Skeletal muscle satellite cell (primary cell): ENCODE data around the gene AFAP1L2. TPM values are rescaled to one million over a fixed set of nuclear protein-coding genes. Genes with fewer than 3 reads are reported as not detected.

Experiments used
- H3K27me3 ChIP-seq: 2 replicates; pipeline ENCODE4 v1.7.0; 2013; ENCODE audit warnings: low read length; ENCODE audit not compliant: control insufficient read depth, insufficient read depth
- H3K36me3 ChIP-seq: 2 replicates; pipeline ENCODE4 v1.7.0; 2013; ENCODE audit warnings: mild to moderate bottlenecking, control low read depth, low read length; ENCODE audit not compliant: insufficient read depth
- H3K4me1 ChIP-seq: 2 replicates; pipeline ENCODE4 v1.7.0; 2013; ENCODE audit warnings: low read length; ENCODE audit not compliant: control insufficient read depth, insufficient read depth
- H3K4me2 ChIP-seq: 2 replicates; pipeline ENCODE4 v1.7.0; 2013; ENCODE audit warnings: mild to moderate bottlenecking, low read length
- H3K4me3 ChIP-seq: 2 replicates; pipeline ENCODE4 v1.7.0; 2013; ENCODE audit warnings: low read length
- H3K9ac ChIP-seq: 2 replicates; pipeline ENCODE4 v1.7.0; 2013; ENCODE audit warnings: mild to moderate bottlenecking, low read depth, low read length, moderate library complexity
- H3K9me3 ChIP-seq: replicated peaks from 2 replicates; pipeline ENCODE4 v1.7.0; 2013; ENCODE audit warnings: mild to moderate bottlenecking, control low read depth, low read length
- total RNA-seq: library from RNA; depleted of rRNA; stranded (reverse); fragments of >200 nt; gene quantifications from 2 replicates; pipeline ENCODE4 v1.2.3, GENCODE V29; 2012; rRNA removed

The AFAP1L2 gene, protein sequence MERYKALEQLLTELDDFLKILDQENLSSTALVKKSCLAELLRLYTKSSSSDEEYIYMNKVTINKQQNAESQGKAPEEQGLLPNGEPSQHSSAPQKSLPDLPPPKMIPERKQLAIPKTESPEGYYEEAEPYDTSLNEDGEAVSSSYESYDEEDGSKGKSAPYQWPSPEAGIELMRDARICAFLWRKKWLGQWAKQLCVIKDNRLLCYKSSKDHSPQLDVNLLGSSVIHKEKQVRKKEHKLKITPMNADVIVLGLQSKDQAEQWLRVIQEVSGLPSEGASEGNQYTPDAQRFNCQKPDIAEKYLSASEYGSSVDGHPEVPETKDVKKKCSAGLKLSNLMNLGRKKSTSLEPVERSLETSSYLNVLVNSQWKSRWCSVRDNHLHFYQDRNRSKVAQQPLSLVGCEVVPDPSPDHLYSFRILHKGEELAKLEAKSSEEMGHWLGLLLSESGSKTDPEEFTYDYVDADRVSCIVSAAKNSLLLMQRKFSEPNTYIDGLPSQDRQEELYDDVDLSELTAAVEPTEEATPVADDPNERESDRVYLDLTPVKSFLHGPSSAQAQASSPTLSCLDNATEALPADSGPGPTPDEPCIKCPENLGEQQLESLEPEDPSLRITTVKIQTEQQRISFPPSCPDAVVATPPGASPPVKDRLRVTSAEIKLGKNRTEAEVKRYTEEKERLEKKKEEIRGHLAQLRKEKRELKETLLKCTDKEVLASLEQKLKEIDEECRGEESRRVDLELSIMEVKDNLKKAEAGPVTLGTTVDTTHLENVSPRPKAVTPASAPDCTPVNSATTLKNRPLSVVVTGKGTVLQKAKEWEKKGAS
- not detected in 2 replicates for total RNA-seq

DNA sequence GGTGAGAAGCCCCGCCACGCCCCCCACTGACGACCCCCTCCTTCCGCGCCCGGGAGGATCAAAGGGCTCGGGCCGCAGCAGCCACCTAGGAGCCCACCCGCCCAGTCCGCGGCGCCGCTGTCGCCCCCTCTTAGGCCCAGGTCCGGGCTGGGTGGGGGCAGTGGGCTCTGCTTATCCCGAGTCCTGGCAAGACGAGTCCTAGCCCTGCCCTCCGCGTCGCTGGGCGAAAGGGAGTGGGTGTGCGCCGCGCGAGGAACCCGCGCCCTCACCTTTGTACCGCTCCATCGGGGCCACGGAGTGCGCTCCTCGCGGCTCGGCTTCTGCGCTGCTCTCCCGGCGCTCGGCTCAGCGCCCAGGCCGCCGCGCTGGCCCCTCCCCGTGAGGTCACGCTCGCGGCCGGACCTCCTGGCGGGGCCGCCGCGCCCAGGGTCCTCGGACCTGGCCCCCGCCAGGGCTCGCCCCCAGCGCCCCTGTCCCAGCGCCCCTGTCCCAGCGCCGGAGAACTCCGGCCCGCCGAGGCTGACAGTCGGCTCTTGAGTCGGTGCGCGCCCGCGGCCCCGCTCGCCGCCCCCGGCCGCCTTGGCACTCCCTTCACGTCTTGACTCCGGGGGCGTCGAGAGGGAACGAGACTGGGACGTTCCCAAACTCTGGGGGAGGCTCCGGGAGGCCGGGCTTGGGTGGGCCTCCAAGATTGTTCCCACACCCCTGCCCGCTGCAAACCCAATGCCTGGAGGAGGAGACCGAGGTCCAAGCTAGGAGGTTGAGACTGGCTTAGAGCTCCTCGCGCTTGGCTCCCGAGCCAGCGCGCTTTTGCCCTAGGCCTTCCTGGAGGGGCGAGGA is at the start of gene AFAP1L2:
AFAP1L2 (minus strand) TSS at position 332 of the 840 bp plus-strand sequence; CDS start at position 285, 47 bp downstream.
- H3K36me3 ChIP-seq: no peaks in the 10 kb centered on the region
- H3K27me3 ChIP-seq: peaks cover 75% of the 10 kb centered on the region
- no peak within 1 kb of the TSS for H3K9ac ChIP-seq
- peak within 1 kb of the TSS; percentile 67 for H3K4me2 ChIP-seq
- H3K4me1 ChIP-seq: peaks cover 8% of the 10 kb centered on the region
- peak within 1 kb of the TSS; percentile 56 for H3K4me3 ChIP-seq
- H3K9me3 ChIP-seq: no peaks in the 10 kb centered on the region

DNA sequence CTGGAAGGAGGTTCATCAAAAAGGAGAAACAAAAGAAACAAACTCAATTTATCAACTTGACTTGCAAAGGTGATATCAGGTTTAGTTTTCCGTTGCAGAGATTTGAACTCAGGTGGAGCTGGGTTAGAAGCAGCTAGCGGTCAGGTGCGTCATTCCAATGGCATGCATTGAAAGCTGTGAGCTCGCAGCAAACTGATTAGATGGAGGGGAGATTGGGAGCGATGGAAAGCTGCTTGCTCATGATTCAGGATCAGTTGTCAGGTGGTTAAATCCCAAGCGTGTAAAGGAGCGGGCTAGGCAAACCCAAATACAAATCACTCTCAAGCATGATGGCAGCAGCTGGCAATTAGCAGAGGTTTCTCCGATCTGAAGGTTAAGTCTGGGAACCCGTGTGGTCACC is 49.3 kb upstream of the AFAP1L2 start:
- no peaks in the 10 kb centered on the region for H3K9me3 ChIP-seq
- H3K27me3 ChIP-seq: no peaks in the 10 kb centered on the region
- no peaks in the 10 kb centered on the region for H3K36me3 ChIP-seq
- H3K9ac ChIP-seq: no peak overlapping the region
- H3K4me3 ChIP-seq: no peak overlapping the region
- H3K4me1 ChIP-seq: no peaks in the 10 kb centered on the region
- no peak overlapping the region for H3K4me2 ChIP-seq

DNA sequence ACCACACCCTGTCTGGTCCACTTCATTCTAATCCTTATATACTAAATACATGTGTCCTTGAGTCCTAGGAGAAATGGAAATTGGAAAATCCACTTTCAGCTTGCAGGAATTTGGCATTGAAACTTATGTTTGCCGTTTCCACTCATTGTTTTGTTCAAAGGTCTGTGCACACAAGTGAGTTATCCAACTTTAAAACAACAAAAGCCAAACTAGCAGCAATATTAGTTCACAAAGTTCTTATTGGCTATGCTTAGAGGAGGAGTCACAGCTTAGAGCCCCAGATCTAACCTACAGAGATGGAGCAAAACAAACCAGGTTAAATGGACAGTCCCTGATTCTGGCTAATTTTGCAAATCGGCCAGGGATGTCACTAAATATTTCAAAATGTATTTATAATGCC is 44.6 kb upstream of the AFAP1L2 start:
- H3K9me3 ChIP-seq: no peaks in the 10 kb centered on the region
- no peaks in the 10 kb centered on the region for H3K27me3 ChIP-seq
- H3K9ac ChIP-seq: no peak overlapping the region
- H3K4me3 ChIP-seq: no peak overlapping the region
- no peak overlapping the region for H3K4me2 ChIP-seq
- no peaks in the 10 kb centered on the region for H3K4me1 ChIP-seq
- no peaks in the 10 kb centered on the region for H3K36me3 ChIP-seq

DNA sequence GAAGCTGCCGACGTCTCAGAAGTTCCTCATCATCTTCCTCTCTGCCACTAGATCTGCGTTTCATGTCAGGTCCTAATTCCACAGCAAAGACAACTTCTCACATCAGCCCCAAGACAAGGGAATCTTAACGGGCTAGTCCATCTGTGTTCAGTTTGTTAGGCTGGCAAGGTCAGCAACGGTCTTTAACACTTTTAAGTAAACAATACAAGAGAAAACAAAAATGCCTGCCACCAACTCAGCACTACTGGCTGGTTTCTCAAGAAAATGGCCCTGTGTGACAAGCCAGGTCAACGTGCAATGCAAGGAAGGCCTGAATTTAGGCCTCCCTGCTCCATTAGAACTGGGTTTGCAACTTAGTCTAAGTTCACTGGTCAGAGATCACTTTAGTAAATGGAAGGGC is 41.0 kb upstream of the AFAP1L2 start:
- no peak overlapping the region for H3K4me2 ChIP-seq
- no peaks in the 10 kb centered on the region for H3K36me3 ChIP-seq
- no peaks in the 10 kb centered on the region for H3K9me3 ChIP-seq
- H3K4me3 ChIP-seq: no peak overlapping the region
- no peaks in the 10 kb centered on the region for H3K27me3 ChIP-seq
- no peaks in the 10 kb centered on the region for H3K4me1 ChIP-seq
- H3K9ac ChIP-seq: no peak overlapping the region

DNA sequence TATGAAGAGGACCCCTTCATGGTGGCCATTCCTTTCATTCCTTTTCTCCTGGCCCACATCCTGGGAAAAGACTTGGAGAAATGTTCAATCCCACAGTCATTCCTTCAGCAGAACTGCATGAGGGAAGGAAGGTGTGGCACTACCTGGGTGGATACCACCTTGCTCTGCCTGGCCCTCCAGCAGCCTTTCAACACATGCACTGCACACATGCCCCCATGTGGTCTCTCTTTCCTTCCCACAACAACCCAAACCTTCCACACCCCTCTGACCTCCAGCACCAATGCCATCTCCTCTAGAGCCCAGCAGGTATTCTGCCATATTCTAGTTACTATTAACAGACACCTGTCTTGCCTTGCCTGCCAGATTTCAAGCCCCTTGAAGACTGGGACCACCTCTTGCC is 40.5 kb upstream of the AFAP1L2 start:
- Histone ChIP-seq H3K36me3 (no peaks in the 10 kb centered on the region), H3K4me1 (no peaks in the 10 kb centered on the region)

DNA sequence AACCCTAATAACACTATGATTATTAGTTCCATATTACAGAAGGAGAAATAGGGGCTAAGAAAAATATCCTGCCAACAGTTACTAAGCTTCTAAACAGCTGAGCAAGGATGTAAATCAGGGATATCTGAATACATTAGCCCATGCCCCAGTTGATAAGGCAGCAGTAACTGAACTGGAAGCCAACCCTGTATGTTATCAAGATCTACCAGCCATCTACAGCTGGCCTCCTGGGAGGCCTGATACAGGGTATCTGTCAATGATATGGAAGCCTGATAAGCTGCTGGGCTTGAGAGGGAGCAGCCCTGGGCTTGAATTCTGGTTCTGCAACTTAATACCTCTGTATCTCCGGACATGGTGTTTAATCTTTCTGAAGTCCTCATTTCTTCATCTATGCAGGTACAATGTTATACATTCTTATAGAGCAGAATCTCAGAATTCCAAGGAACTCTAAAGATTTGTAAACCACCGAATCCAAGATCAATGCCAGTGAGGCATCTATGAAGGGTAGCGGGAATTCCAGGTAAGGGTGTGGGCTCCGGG is 37.9 kb upstream of the AFAP1L2 start:
- no peaks in the 10 kb centered on the region for H3K27me3 ChIP-seq
- H3K36me3 ChIP-seq: no peaks in the 10 kb centered on the region
- no peak overlapping the region for H3K4me3 ChIP-seq
- H3K4me2 ChIP-seq: no peak overlapping the region
- no peaks in the 10 kb centered on the region for H3K4me1 ChIP-seq
- H3K9me3 ChIP-seq: no peaks in the 10 kb centered on the region
- no peak overlapping the region for H3K9ac ChIP-seq

More for the DNA sequence above, 40.5 kb upstream of the AFAP1L2 start:
- H3K9me3 ChIP-seq: no peaks in the 10 kb centered on the region
- H3K4me2 ChIP-seq: no peak overlapping the region
- H3K9ac ChIP-seq: no peak overlapping the region
- H3K4me3 ChIP-seq: no peak overlapping the region
- no peaks in the 10 kb centered on the region for H3K27me3 ChIP-seq

DNA sequence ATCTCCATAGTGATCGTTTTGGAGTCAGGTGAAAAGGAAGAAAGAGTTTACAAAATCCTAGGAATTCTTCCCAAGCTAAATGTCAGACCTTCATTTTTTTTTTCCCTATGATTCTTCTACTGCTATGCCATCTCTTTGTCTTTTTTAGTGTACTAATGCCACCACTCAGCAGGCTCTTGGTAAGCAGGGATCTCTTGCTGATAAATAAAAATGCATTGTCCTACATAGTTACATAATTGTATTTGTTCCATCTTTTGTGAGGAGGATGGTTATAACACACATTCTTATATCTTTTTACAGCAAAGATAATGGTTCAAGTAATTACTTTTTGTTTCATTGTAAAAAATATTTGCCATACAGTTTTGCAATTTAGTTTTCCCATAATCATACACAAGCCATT is 36.8 kb upstream of the AFAP1L2 start:
- no peaks in the 10 kb centered on the region for H3K36me3 ChIP-seq

DNA sequence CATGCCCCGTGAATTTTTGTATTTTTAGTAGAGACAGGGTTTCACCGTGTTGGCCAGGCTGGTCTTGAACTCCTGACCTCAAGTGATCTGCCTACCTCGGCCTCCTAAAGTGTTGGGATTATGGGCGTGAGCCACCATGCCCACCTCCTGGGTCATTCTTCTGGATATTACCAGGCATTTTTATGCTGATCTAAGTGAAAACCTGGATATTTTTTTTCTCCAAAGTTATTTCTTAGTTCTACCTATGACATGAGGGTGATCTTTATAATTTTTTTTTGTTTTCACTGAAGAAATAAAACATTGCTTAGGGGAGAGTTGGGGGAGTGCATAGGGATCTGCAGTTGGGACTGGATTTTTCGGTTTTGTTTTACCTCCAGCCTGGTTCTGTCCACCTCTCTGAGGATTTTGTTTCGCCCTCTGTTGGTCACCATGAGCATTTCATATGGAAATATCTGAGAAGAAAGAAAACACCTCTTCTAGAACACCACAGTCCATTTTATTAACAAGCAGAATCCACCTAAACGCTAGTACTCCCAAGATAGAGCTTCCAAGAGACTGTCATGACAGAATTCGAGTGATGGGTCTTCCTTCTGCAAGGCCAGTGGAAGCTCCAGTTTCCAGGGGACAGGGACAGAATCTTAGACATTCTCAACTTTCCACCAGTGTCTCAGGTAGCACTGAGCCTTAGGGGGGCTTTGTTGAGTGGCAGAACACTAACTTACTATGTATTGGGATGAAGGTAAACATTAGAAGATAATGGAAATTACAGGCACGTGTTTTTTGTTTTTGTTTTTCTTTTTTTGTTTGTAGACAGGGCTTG is 33.4 kb upstream of the AFAP1L2 start:
- Histone ChIP-seq H3K9ac (no peak overlapping the region), H3K4me1 (no peaks in the 10 kb centered on the region), H3K4me2 (no peak overlapping the region), H3K27me3 (no peaks in the 10 kb centered on the region), H3K4me3 (no peak overlapping the region), H3K36me3 (no peaks in the 10 kb centered on the region), H3K9me3 (no peaks in the 10 kb centered on the region)

More for the DNA sequence above, 36.8 kb upstream of the AFAP1L2 start:
- Histone ChIP-seq H3K27me3 (no peaks in the 10 kb centered on the region), H3K4me3 (no peak overlapping the region), H3K9me3 (no peaks in the 10 kb centered on the region), H3K9ac (no peak overlapping the region), H3K4me1 (no peaks in the 10 kb centered on the region), H3K4me2 (no peak overlapping the region)

DNA sequence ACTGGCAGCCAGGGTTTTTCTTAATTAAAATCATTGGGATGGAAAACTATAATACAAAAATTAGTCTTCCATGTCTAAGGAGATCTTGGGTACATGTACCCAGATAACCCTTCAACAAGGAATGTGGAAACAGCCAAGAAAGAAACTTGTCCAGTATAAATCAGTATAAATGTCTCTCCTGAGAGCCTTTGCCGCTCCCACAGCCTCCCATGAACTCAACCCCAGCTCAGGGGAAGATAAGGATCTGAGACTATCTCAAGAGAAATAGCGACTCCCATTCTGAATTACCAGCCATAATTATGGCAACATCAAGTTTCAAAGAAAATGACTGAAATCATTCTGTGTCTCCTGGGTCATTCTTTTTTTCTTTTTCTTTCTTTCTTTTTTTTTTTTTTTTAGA is 32.6 kb upstream of the AFAP1L2 start:
- Histone ChIP-seq H3K4me2 (no peak overlapping the region), H3K27me3 (no peaks in the 10 kb centered on the region), H3K9ac (no peak overlapping the region), H3K4me1 (no peaks in the 10 kb centered on the region), H3K36me3 (no peaks in the 10 kb centered on the region), H3K9me3 (no peaks in the 10 kb centered on the region), H3K4me3 (no peak overlapping the region)

DNA sequence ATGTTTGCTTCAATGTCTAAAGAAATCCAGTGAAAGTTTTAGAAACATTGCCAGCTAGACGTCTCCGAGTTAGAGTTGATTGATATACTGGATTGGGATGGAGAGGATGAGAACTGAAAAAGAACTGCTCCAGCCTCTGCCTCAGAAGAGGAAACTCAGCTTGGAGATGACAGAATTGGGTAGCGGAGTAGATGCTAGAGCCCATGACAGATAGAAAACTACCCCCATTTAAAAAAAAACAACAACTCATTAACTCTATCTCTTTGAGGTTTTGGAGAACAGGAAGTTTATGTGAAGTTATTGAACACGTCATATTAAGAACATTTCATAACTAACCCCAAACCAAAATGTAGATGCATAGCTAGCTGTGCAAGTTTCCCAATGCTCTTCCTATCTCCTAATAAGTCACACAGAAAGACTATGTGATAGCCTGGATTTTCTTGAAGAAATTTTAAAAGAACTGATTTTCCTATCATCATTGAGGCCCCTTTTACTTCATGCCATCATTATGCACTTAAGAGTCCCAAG is 28.3 kb upstream of the AFAP1L2 start:
- H3K27me3 ChIP-seq: no peaks in the 10 kb centered on the region
- H3K4me1 ChIP-seq: no peaks in the 10 kb centered on the region
- no peaks in the 10 kb centered on the region for H3K36me3 ChIP-seq
- H3K9ac ChIP-seq: no peak overlapping the region
- no peak overlapping the region for H3K4me3 ChIP-seq
- H3K4me2 ChIP-seq: no peak overlapping the region
- H3K9me3 ChIP-seq: no peaks in the 10 kb centered on the region
